HG03521 (cell line): Measurements from ENCODE around the gene GAS6.
"Not testable (repeated sequence)": the region's sequence is repeated elsewhere in the genome, so short reads cannot be mapped to it uniquely, and the experiment has no call there.

Experiments used
- ATAC-seq: cut with Tn5 transposase; IDR thresholded peaks from one replicate; pipeline ENCODE4 v1.9.1; 2021; ENCODE audit warnings: mild to moderate bottlenecking, moderate library complexity; ENCODE audit not compliant: unreplicated experiment

Gene GAS6

DNA sequence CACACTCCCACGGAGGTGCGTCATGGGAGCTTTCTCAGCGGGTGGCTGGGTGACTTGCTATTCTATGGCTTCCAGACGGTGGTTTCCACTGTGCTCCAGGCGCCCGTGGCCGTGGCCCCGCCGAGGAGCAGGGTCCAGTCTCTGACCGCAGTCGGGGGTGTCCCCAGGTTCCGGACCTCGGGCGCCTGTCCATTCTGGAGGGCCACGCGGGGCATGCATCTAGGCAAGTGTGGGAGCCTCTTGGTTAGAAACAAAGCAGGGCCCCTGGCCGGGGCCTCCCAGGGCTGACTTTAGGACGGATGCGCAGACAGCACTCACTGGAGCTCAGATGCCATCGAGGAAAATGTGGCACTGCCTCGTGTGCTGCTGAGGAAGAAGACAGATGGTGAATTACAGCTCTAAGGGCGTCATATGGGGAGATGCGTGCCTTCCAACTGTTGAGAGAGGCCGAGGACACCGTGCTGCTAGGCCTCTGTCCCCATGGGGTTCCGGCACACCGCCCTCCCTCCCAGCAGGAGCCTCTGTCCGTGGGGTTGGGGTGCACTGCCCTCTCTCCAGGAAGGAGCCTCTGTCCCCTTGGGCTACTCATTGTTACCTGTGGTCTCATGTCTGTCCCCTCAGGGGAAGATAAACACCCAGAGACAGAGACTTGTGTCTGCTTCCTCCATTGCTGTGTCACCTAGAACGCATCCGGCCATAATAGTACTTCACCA, 66.8 kb downstream of the GAS6 start:
- no peak for ATAC-seq

- no peak for ATAC-seq
Measured at GRCh38 chr13:113796211-113796963, 67.5 kb downstream of the GAS6 start.

DNA sequence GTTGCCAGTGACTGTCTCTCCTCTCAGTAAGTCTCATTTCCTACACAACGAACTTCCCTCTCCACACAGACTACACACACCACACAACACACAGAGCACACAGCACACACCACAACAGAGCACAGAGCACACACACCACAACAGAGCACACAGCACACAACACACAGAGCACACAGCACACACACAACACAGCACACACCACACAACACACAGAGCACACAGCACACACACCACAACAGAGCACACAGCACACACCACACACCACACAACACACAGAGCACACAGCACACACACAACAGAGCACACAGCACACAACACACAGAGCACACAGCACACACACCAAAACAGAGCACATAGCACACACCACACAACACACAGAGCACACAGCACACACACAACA, 68.5 kb downstream of the GAS6 start:
- ATAC-seq: not testable (repeated sequence)

GRCh38 chr13:113794764-113795173, 69.1 kb downstream of the GAS6 start:
- no peak for ATAC-seq

DNA sequence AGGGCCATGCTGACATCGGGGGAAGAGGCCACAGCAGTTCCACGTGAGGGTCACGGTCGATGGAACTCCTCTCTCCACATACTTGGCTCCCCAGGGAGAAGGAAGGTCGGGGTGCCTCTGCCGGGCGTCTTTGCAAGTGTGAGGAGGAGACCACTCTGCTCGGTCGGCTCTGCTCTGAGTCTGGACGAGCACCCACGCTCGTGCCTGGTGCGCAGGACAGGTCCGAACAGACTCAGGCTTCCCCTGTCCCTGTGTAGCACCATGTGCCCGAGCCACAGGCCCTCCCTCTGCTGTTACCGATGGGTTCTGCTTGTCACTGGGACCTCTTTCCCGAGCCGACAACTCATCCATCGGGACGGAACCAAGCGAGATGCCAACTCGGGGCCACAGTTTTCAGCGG, 69.8 kb downstream of the GAS6 start:
- no peak for ATAC-seq

DNA sequence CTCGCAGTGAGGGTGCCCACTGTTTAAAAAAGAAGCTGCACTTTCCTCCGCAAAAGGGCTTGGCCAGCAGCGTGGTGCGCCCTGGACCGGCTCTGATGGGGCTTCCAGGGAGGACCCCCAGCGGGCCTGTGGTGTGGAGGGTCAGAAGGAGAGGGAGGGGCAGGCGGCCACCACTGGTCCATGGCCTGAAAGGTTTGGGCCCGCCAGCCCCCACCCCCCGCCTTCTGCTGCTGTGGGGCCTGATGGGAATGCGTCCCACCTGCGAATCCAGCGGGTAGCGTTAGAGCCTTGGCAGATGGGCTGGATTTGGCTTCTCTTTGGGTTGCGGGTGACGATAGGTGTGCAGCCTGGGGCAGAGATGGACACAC, 70.2 kb downstream of the GAS6 start:
- ATAC-seq: no peak

GRCh38 chr13:113792886-113793717, 70.8 kb downstream of the GAS6 start:
- ATAC-seq: no peak

DNA sequence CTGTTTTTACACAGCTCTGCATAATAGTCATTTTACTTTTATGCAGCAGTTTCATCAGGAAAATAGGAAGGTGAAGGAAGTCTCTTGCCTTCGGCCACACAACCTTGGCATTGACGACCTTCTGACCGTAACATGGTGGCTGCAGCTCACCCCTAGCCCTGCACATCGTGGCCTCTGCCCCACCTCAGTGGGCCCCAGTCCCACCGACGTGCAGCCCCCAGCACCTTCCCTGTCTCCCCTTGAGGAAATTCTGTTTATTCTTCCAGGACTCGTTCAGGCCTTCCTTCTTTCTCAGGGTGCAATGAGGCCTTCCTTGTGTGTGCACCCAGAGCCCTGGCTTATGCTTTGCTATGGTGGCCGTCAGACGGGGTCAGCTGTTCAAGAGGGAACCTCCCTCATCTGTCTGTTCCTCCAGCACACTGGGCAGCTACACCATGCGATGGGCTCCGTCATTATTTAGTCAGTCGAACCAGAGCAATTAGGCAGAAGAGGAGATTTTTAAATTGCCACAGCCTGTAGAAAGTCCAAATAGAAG, 71.6 kb downstream of the GAS6 start:
- ATAC-seq: no peak

- ATAC-seq: no peak
Measured at GRCh38 chr13:113791761-113792160, 72.1 kb downstream of the GAS6 start.

DNA sequence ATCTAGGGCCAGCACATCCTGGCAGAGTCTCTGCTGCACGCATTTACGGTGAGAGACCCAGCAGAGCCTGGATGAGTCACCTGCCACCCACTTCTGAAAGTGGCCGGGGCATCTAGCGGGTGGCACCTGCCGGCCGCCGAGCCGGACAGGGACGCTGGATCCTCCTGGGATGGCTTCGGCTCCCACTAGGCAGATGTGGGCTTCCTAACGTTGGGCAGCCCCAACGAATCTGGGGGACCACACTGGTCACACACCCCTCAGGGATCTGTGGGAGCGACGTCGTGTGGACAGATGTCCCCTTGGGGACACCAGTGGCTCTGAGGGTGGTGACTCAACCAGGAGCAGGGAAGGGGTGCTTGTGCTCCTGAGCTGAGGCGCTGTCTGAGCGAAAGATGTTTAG, 72.7 kb downstream of the GAS6 start:
- no peak for ATAC-seq

DNA sequence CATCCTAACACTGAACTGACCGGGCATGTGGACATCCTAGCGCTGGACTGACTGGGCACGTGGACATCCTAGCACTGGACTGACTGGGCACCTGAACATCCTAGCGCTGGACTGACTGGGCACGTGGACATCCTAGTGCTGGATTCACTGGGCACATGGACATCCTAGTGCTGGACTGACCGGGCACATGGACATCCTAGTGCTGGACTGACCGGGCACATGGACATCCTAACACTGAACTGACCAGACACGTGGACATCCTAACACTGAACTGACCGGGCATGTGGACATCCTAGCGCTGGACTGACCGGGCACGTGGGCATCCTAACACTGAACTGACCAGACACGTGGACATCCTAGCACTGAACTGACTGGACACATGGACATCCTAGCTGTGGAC, 73.9 kb downstream of the GAS6 start:
- not testable (repeated sequence) for ATAC-seq

GRCh38 chr13:113789167-113789566, 74.7 kb downstream of the GAS6 start:
- no peak for ATAC-seq

- ATAC-seq: no peak
Measured at GRCh38 chr13:113788413-113789135, 75.3 kb downstream of the GAS6 start.

DNA sequence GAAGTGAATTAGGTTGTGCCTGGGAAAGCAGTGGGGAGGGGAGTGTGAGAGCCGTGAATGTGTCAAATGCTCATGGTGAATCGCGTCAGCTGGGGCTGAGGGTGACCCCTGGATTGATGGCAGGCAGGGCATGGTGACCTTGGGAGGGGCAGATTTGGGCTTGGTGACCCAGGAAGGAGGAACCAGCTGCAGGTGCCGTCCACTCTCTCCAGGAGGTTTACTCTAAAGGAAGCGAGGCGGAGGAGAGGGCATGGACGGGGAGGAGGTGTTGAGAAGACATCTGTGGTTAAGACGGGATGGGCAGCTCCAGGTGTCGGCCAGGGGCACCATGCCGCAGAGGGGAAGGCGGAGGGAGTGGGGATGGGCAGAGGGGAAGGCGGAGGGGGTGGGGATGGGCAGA, 76.2 kb downstream of the GAS6 start:
- no peak for ATAC-seq

DNA sequence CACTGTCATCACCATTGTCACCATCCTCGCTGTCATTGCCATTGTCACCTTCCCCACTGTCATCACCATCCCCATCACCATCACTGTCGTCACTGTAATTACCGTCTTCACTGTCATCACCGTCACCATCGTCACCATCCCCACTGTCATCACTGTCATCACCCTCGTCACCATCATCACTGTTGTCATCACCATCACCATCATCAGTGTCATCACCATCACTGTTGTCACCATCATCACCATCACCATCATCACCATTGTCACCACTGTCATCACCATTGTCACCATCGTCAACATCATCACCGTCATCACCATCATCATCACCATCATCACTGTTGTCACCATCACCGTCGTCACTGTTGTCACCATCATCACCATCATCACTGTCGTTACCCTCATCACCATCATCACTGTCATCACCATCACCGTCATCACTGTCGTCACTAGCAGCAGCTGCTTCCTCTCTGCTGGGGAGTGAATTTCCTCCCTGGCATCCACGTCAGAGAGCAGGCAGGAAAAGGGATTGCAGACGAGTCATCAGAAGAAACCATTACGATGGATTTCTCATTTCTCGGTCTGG, 77.5 kb downstream of the GAS6 start:
- no peak for ATAC-seq

GRCh38 chr13:113785051-113786010, 78.5 kb downstream of the GAS6 start:
- no peak for ATAC-seq

- ATAC-seq: no peak
Measured at GRCh38 chr13:113784645-113785024, 79.2 kb downstream of the GAS6 start.

DNA sequence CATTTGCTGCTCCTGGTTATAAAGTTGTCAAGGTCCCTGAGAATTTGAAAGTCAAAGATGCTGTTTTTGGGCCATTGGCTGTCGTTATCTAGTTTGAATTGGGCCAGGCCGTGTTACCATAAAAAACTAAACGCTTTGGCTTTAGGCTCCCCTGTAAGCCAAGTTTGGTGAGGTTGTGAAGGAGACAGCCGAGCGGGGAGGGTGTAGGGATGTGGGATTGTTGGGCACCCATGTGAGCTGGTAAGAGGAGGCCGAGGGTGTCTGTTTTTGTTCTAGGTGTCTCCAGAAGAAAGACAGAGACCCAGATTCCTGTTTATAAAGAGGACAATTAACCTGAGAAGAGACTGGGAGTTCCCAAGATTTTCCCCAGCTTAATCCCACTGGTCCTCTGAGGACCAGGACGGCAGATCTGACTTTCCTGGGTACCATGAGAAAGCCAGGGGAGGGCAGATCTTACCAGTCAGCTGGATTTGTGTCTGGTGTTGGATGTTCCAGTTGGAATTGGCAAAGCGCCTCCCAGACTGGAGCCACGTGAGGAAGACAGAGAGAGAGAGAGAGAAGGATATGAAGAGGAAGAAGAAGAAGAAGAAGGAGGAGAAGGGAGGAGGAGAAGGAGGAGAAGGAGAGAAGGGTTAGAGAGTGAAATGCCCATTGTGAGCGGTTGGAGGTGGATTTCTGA, 79.8 kb downstream of the GAS6 start:
- no peak for ATAC-seq
